ENCODE data around the gene SENP6. TPM values are rescaled to one million over a fixed set of nuclear protein-coding genes. Genes with fewer than 3 reads are reported as not detected.
"Not testable (repeated sequence)": the region's sequence is repeated elsewhere in the genome, so short reads cannot be mapped to it uniquely, and the experiment has no call there.

SENP6 gene
- total RNA-seq, 1 donor from 2014 or later, result 47.4 TPM

DNA sequence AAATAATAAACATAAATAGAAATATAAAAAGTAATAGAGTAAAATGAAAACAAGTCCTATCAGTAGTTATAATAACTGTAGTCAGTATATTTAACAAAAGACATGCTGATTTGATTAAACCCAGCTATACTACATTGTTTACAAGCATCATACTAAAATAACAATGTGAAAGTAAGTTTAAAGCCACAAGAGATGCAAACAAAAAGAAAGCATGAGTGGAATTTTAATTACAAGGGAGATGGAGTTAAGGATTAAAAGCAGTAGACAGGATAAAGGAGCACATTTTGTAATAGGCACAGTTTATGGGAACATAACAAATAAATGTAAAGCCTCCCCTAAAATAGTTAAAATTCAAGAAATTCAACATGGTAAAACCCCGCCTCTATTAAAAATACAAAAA, 41.5 kb downstream of the SENP6 start:
- FAIRE-seq (no peak), DNase-seq (ENCODE audit: low read depth) (no peak)
- no peak overlapping the region for H3K4me3 ChIP-seq (ENCODE audit: low read depth, low read length)
- peaks cover 2% of the 10 kb centered on the region for H3K36me3 ChIP-seq (ENCODE audit: control insufficient read depth, insufficient read depth, low read length)
- H3K27me3 ChIP-seq (ENCODE audit: control insufficient read depth, insufficient read depth, low read length), result no peaks in the 10 kb centered on the region
- TF ChIP-seq, protein P1, sequence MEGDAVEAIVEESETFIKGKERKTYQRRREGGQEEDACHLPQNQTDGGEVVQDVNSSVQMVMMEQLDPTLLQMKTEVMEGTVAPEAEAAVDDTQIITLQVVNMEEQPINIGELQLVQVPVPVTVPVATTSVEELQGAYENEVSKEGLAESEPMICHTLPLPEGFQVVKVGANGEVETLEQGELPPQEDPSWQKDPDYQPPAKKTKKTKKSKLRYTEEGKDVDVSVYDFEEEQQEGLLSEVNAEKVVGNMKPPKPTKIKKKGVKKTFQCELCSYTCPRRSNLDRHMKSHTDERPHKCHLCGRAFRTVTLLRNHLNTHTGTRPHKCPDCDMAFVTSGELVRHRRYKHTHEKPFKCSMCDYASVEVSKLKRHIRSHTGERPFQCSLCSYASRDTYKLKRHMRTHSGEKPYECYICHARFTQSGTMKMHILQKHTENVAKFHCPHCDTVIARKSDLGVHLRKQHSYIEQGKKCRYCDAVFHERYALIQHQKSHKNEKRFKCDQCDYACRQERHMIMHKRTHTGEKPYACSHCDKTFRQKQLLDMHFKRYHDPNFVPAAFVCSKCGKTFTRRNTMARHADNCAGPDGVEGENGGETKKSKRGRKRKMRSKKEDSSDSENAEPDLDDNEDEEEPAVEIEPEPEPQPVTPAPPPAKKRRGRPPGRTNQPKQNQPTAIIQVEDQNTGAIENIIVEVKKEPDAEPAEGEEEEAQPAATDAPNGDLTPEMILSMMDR (IDR thresholded peaks at IDR 0.05; ENCODE audit: insufficient read depth, low read length, severe bottlenecking), result no peak

DNA sequence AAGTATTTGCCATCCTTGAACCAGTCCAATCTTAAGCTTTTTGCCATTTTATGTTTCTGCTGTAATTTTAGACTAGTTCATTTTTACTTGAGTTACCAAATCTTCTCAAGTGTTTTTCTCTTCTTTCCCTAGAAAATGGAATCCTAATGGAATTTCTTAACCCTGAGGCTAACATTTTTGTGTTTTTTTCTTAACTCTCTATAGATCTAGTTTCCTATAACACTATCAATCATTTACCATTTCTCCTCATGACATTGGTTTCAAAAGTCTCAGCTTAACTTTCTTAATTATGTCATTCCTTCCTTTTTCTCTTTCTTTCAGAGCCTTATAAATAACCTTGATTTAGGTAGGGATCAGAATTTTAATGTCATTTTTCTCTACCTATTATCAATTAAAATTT, 54.8 kb downstream of the SENP6 start:
- no peak overlapping the region for H3K4me3 ChIP-seq (ENCODE audit: low read depth, low read length)
- peaks cover 7% of the 10 kb centered on the region for H3K36me3 ChIP-seq (ENCODE audit: control insufficient read depth, insufficient read depth, low read length)
- FAIRE-seq (no peak), DNase-seq (ENCODE audit: low read depth) (no peak)
- TF ChIP-seq, protein P1 (IDR thresholded peaks at IDR 0.05; ENCODE audit: insufficient read depth, low read length, severe bottlenecking), result no peak
- no peaks in the 10 kb centered on the region for H3K27me3 ChIP-seq (ENCODE audit: control insufficient read depth, insufficient read depth, low read length)

GRCh38 chr6:75657327-75657726, 55.6 kb downstream of the SENP6 start:
- FAIRE-seq (no peak), DNase-seq (ENCODE audit: low read depth) (no peak)
- Histone ChIP-seq H3K36me3 (ENCODE audit: control insufficient read depth, insufficient read depth, low read length) (peaks cover 5% of the 10 kb centered on the region), H3K4me3 (ENCODE audit: low read depth, low read length) (no peak overlapping the region), H3K27me3 (ENCODE audit: control insufficient read depth, insufficient read depth, low read length) (no peaks in the 10 kb centered on the region)
- TF ChIP-seq, protein P1 (IDR thresholded peaks at IDR 0.05; ENCODE audit: insufficient read depth, low read length, severe bottlenecking), result no peak

DNA sequence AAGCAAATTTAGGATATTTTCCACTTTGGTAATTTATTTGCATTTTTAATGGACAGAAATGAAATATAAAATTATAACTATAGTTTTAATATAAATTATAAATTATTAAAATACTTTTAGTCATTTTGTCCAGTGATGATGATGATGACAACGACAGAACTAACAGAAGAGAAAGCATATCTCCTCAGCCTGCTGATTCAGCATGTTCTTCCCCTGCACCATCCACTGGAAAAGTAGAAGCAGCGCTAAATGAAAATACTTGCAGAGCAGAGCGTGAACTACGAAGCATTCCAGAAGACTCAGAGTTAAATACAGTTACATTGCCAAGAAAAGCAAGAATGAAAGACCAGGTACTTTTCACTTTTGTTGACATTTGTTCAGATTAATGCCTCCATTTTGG, 64.9 kb downstream of the SENP6 start:
- Histone ChIP-seq H3K27me3 (ENCODE audit: control insufficient read depth, insufficient read depth, low read length) (no peaks in the 10 kb centered on the region), H3K36me3 (ENCODE audit: control insufficient read depth, insufficient read depth, low read length) (peaks cover 3% of the 10 kb centered on the region), H3K4me3 (ENCODE audit: low read depth, low read length) (no peak overlapping the region)
- FAIRE-seq, result no peak
- DNase-seq (ENCODE audit: low read depth), result no peak
- TF ChIP-seq, protein P1 (IDR thresholded peaks at IDR 0.05; ENCODE audit: insufficient read depth, low read length, severe bottlenecking), result no peak

DNA sequence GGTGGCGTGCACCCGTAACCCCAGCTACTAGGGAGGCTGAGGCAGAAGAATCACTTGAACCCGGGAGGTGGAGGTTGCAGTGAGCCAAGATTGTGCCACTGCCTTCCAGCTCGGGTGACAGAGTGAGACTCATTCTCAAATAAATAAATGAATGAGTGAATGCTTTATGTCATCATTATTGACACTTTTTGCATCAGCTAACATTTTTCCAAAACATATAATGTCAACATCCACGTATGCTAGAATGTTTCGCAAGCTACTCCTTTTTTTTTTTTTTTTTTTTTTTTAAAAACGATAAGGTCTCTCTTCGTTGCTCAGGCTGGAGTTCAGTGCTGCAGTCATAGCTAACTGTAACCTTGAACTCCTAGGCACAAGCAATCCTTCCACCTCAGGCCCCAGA, 72.2 kb downstream of the SENP6 start:
- FAIRE-seq (no peak), DNase-seq (ENCODE audit: low read depth) (no peak)
- Histone ChIP-seq H3K36me3 (ENCODE audit: control insufficient read depth, insufficient read depth, low read length) (peaks cover 1% of the 10 kb centered on the region), H3K4me3 (ENCODE audit: low read depth, low read length) (no peak overlapping the region), H3K27me3 (ENCODE audit: control insufficient read depth, insufficient read depth, low read length) (no peaks in the 10 kb centered on the region)
- TF ChIP-seq, protein P1 (IDR thresholded peaks at IDR 0.05; ENCODE audit: insufficient read depth, low read length, severe bottlenecking), result no peak

GRCh38 chr6:75676377-75676776, 74.7 kb downstream of the SENP6 start:
- Histone ChIP-seq H3K4me3 (ENCODE audit: low read depth, low read length) (no peak overlapping the region), H3K27me3 (ENCODE audit: control insufficient read depth, insufficient read depth, low read length) (no peaks in the 10 kb centered on the region), H3K36me3 (ENCODE audit: control insufficient read depth, insufficient read depth, low read length) (peaks cover 8% of the 10 kb centered on the region)
- TF ChIP-seq, protein P1 (IDR thresholded peaks at IDR 0.05; ENCODE audit: insufficient read depth, low read length, severe bottlenecking), result no peak
- FAIRE-seq (no peak), DNase-seq (ENCODE audit: low read depth) (no peak)

- H3K36me3 ChIP-seq (ENCODE audit: control insufficient read depth, insufficient read depth, low read length); H3K4me3 ChIP-seq (ENCODE audit: low read depth, low read length); FAIRE-seq: not testable (repeated sequence)
Observed at GRCh38 chr6:75682548-75682947, 80.9 kb downstream of the SENP6 start.

GRCh38 chr6:75683005-75683404, 81.3 kb downstream of the SENP6 start:
- not testable (repeated sequence) for H3K27me3 ChIP-seq (ENCODE audit: control insufficient read depth, insufficient read depth, low read length); H3K36me3 ChIP-seq (ENCODE audit: control insufficient read depth, insufficient read depth, low read length); DNase-seq (ENCODE audit: low read depth); FAIRE-seq; H3K4me3 ChIP-seq (ENCODE audit: low read depth, low read length)

More at GRCh38 chr6:75682548-75682947, 80.9 kb downstream of the SENP6 start:
- not testable (repeated sequence) for DNase-seq (ENCODE audit: low read depth); H3K27me3 ChIP-seq (ENCODE audit: control insufficient read depth, insufficient read depth, low read length)
